ENCODE results near the gene HNRNPUL2.

Gene HNRNPUL2

DNA sequence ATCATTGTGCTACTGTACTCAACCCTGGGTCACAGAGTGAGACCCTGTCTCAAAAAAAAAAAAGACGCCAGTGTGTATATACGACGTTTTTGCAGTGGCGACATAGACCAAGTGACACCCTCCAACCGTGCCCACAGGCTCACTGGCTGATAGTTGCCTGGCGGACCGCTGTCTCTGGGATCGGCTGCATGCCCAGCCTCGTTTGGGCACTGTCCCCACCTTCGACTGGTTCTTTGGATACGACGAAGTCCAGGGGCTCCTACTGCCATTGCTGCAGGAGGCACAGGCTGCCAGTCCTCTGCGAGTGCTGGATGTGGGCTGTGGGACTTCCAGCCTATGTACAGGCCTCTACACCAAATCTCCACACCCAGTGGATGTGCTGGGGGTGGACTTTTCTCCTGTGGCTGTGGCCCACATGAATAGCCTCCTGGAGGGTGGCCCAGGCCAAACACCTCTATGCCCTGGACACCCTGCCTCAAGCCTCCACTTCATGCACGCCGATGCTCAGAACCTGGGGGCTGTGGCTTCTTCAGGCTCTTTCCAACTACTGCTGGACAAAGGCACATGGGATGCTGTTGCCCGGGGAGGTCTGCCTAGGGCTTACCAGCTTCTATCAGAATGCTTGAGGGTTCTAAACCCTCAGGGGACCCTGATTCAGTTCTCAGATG lies 60.9 kb downstream of the HNRNPUL2 start:
- Histone ChIP-seq H3K9ac (ENCODE audit: low read length in 2 of 2) (peak overlapping the region; percentile 86 to 93), H3K4me1 (ENCODE audit: control insufficient read depth, insufficient read depth, low read length) (peaks cover 41% of the 10 kb centered on the region), H3K27ac (ENCODE audit: low read length) (peak overlapping the region; percentile 88), H3K4me3 (ENCODE audit: low read length in 2 of 2) (peak overlapping the region; percentile 79 to 97), H3K9me3 (ENCODE audit: control insufficient read depth in 2 of 2, low read length in 2 of 2) (no peaks in the 10 kb centered on the region), H3K27me3 (ENCODE audit: control insufficient read depth in 1 of 2, insufficient read depth in 2 of 2, low read length in 2 of 2) (no peaks in the 10 kb centered on the region), H3K36me3 (ENCODE audit: control insufficient read depth in 2 of 2, insufficient read depth in 2 of 2, low read length in 2 of 2) (peaks cover 4 to 7% of the 10 kb centered on the region in 2 donors)

DNA sequence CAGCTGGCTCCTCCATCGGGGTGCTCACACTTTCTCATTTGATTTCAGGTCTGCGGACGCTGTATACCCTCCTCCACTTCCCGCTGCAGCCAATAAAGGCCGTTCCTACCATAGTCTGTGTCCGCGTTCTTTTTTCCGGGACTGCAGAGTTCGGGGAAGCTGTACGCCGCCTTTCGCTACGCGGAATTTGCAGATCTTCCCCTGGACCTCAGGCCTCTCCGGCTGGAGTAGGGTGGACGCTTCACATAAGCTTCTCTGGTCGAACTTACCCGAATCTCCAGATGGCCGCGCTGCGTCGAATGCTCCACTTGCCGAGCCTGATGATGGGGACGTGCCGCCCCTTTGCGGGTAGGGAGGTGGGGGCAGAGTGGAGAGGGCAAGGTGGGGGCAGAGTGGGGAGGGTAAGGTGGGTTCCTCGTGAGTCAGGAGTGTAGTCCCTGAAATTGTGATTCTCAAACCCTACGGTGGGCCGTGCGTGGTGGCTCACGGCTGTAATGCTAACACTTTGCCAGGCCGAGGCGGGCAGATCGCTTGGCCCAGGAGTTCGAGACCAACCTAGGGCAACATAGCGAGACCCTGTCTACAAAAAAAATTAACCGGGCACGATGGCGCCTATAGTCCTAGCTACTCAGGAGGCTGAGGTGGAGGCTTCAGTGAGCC lies 61.5 kb downstream of the HNRNPUL2 start:
- peaks cover 37% of the 10 kb centered on the region for H3K4me1 ChIP-seq (ENCODE audit: control insufficient read depth, insufficient read depth, low read length)
- peak overlapping the region; percentile 88 for H3K27ac ChIP-seq (ENCODE audit: low read length)

DNA sequence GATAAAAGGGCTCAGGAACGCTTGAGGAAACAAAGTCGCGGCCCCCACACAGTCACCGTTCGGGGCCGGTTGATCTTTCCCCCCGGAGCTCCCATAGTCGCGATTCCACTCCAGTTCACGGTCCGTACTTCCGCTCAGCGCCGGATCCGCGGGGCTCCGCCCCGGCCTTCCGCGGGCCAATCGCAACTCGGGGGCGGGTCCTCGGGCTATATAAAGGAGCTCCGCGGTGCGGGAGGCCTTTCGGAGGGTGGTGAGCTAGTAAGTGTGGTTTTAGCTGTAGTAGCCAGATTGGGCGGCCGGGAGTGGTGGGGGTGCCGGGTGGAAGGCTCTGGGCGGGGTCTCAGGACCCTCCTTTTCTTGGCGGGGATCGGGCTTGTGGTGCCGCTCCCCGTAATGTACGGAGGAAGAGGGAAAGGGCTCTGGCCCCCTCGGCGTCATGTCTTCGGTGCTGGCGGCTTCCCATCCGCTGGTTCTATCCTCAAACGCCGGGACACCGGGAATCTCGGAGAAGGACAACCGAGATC lies 62.1 kb downstream of the HNRNPUL2 start, which contains the start of the genes C11orf98 and CSKMT:
Gene C11orf98 (minus strand): TSS at position 136 of the 524 bp plus-strand sequence. CDS start 41 bp downstream, at position 95.
Gene CSKMT (plus strand): TSS at position 238 of the 524 bp plus-strand sequence. CDS start 568 bp downstream, outside the sequence.
- H3K36me3 ChIP-seq (ENCODE audit: control insufficient read depth in 2 of 2, insufficient read depth in 2 of 2, low read length in 2 of 2) = peaks cover 4 to 7% of the 10 kb centered on the region in 2 donors
- peak within 1 kb of the TSS; percentile 79 to 97 for H3K4me3 ChIP-seq (ENCODE audit: low read length in 2 of 2)
- H3K27me3 ChIP-seq (ENCODE audit: control insufficient read depth in 1 of 2, insufficient read depth in 2 of 2, low read length in 2 of 2) = no peaks in the 10 kb centered on the region
- H3K9ac ChIP-seq (ENCODE audit: low read length in 2 of 2) = peak within 1 kb of the TSS; percentile 91 to 93
- H3K9me3 ChIP-seq (ENCODE audit: control insufficient read depth in 2 of 2, low read length in 2 of 2) = no peaks in the 10 kb centered on the region
- peak within 1 kb of the TSS; percentile 88 for H3K27ac ChIP-seq (ENCODE audit: low read length)
- peaks cover 33% of the 10 kb centered on the region for H3K4me1 ChIP-seq (ENCODE audit: control insufficient read depth, insufficient read depth, low read length)

More for the DNA sequence above, 61.5 kb downstream of the HNRNPUL2 start:
- Histone ChIP-seq H3K36me3 (ENCODE audit: control insufficient read depth in 2 of 2, insufficient read depth in 2 of 2, low read length in 2 of 2) (peaks cover 4 to 7% of the 10 kb centered on the region in 2 donors), H3K4me3 (ENCODE audit: low read length in 2 of 2) (peak overlapping the region; percentile 79 to 97), H3K27me3 (ENCODE audit: control insufficient read depth in 1 of 2, insufficient read depth in 2 of 2, low read length in 2 of 2) (no peaks in the 10 kb centered on the region), H3K9ac (ENCODE audit: low read length in 2 of 2) (peak overlapping the region; percentile 86 to 93), H3K9me3 (ENCODE audit: control insufficient read depth in 2 of 2, low read length in 2 of 2) (no peaks in the 10 kb centered on the region)

DNA sequence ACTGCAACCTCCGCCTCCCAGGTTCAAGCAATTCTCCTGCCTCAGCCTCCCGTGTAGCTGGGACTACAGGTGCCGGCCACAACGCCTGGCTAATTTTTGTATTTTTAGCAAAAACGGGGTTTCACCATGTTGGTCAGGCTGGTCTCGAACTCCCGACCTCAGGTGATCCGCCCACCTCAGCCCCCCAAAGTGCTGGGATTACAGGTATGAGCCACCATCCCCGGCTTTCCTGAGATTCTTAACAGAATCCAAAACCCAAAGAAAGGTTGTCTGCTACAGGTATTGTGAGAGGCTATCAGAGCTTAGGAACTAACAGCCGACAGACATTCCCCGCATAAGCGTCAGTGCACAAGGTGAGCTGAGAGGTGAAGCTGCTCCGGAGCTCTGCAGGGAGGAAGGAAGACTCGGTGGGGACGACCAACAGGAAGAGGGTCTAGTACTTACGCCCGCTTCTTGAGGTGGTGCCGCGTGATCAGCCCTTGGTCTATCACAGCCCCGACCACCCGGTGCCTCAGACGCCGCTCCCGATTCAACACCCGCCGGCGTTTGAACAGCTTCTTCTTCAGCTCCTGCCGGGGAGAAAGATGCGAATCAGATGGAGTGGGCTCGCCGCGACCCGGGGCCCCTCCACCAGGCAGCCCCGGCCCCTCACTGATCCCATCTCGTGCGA lies 62.7 kb downstream of the HNRNPUL2 start:
- Histone ChIP-seq H3K9me3 (ENCODE audit: control insufficient read depth in 2 of 2, low read length in 2 of 2) (no peaks in the 10 kb centered on the region), H3K4me1 (ENCODE audit: control insufficient read depth, insufficient read depth, low read length) (peaks cover 33% of the 10 kb centered on the region), H3K4me3 (ENCODE audit: low read length in 2 of 2) (peak overlapping the region; percentile 79 to 97), H3K27me3 (ENCODE audit: control insufficient read depth in 1 of 2, insufficient read depth in 2 of 2, low read length in 2 of 2) (no peaks in the 10 kb centered on the region), H3K36me3 (ENCODE audit: control insufficient read depth in 2 of 2, insufficient read depth in 2 of 2, low read length in 2 of 2) (peaks cover 4 to 7% of the 10 kb centered on the region in 2 donors), H3K27ac (ENCODE audit: low read length) (peak overlapping the region; percentile 88), H3K9ac (ENCODE audit: low read length in 2 of 2) (peak overlapping the region; percentile 91 to 93)
